NCI-H1694 (cell line): ENCODE data around the gene CD22.
"Not testable (repeated sequence)": the region's sequence is repeated elsewhere in the genome, so short reads cannot be mapped to it uniquely, and the experiment has no call there.

Experiments used
- DNase-seq: peaks from one replicate; lab custom pipeline; 2025; lab: John Stamatoyannopoulos, UW

The CD22 gene

DNA sequence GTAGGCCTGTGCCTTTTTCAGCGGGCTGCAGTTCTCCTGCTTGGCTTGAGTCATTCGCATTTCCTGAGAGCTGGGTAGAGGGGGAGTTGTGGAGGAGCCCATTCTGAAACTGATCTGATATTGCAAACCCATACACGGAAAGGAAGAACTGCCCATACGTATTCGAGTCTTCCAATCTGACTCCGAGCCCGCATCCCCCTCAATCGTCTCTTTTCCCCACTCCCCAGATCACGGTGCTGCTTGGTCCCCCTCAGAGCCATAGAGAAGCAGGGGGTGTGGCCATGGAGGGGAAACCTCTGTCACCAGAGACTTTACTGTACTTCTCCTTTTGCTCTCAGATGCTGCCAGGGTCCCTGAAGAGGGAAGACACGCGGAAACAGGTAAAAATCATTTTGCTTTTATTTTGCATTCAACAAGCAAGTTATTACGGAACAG is at the start of gene CD22:
Gene CD22, plus strand, starts transcription at position 337 of the 435 bp plus-strand sequence. CDS start 2,854 bp downstream, outside the sequence.
- DNase-seq, result no peak

DNA sequence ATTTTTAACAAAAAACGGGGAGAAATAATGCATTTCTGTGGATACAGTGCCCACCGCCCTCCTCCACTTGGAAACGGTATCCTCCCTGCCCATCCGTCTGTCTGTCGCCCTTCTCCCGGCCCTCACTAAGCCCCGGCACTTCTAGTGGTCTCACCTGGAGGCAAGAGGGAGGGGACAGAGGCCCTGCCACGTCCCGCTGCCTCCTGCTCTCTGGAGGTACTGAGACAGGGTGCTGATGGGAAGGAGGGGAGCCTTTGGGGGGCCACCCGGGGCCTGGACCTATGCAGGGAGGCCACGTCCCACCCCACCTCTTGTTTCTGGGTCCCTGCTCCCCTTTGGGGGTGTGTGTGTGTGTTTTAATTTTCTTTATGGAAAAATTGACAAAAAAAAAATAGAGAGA is 49.6 kb upstream of the CD22 start:
- DNase-seq, result no peak

DNA sequence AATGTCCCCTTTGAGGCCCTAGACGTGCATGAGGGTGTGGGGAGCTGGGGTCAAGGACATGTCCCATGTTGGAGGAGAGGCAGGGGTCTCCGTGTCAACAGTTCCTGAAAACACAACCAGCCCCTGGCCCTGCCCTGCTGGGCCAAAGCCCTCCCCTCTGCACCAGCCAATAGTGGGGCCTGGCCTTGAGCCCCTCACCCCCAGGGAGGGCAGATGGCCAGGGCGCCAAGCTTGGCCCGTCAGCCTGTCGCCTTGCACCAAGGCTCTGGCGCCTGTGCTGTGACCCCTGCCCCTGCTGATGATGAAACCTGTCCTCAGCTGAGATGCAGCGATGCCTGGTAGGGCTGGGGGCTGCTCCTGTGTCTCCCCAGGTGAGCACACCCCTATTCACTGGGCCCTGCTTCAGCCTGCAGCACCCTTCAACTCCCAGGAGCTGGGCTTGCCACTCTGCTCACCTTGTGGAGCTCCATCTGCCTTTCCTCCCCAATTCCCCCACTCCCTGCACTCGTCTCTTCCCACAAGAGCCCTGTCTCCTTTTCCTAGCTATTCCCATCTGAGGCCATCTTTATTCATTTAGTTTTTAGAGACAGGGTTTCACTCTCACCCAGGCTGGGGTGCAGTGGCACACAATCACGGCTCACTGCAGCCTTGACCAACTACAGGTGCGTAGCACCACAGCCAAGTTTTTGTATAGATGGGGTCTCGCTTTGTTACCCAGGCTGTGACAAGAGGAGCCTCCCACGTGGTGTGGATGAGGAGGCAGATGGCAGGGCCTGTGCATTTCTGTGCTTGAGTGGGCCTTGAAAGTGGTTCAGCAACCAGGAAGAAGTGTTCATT is 48.8 kb upstream of the CD22 start:
- DNase-seq, result no peak

GRCh38 chr19:35281303-35281702 is 47.7 kb upstream of the CD22 start:
- no peak for DNase-seq

DNA sequence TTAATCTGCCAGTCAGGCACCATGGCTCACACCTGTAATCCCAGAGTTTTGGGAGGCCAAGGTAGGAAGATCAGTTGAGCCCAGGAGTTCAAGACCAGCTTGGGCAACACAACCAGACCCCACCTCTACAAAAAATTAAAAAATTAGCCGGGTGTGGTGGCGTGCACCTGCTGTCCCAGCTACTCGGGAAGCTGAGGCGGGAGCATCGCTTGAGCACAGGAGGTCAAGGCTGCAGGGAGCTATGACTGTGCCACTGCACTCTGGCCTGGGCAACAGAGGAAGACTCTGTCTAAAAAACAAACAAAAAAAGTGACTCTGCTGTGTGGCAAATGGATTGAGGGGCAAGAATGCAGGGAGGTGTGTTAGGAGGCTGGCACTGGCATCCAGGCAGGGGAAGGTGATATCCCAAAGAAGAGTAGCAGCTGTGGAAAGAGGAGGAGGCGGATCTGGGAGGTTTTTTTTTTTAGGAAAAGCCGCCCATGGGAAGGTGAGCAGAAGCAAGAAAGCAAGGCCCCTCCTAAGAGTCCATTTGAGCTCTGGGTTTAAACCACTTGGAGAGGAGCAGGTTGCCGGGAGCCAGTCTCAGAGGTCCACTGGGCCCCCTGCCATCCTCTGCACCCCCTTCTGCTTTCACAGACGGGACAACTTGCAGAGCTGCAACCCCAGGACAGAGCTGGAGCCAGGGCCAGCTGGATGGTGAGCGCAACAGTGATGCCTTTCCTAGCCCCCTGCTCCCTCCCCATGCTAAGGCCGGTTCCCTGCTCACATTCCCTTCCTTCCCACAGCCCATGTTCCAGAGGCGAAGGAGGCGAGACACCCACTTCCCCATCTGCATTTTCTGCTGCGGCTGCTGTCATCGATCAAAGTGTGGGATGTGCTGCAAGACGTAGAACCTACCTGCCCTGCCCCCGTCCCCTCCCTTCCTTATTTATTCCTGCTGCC is 44.6 kb upstream of the CD22 start:
- no peak for DNase-seq

DNA sequence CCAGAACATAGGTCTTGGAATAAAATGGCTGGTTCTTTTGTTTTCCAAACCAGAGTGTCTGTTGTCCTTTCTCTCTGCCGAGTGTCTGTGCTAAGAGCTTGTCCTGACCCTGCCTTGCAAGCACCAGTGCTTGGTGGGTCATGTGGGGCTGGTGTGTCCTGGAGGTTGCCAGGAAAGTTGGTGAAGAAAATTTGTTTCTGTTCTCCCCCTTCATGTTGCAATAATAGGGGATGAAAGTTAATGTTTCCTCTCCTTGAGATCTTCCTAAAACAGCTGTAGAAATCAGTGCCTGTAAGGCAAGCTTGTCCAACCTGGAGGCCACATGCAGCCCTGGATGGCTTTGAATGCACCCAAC is 43.9 kb upstream of the CD22 start:
- no peak for DNase-seq

DNA sequence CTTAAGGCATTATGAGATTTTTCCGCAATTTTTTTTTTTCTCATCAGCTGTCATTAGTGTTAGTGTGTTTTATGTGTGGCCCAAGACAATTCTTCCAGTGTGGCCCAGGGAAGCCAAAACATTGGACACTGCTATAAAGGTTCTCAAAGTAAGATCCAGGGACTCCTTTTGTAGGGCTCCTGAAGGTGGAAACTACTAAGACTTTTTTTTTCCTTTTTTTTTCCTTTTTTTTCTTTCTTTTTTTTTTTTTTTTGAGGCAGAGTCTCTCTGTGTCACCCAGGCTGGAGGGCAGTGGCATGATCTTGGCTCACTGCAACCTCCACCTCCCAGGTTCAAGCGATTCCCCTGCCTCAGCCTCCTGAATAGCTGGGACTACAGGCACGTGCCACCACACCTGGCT is 43.5 kb upstream of the CD22 start:
- not testable (repeated sequence) for DNase-seq

DNA sequence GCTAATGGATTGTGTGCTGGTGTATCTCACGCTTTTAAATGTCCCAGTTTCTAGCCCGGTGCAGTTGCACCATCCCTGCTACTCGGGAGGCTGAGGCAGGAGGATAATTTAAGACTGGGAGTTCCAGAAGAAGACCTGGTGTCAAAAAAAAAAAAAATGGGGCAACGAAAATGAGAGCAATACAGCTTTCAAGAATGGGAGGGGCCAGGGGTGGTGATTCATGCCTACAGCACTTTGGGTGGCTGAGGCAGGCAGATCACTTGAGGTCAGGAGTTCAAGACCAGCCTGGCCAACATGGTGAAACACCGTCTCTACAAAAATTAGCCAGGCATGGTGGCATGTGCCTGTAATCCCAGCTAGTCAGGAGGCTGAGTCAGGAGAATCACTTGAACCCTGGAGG is 42.9 kb upstream of the CD22 start:
- not testable (repeated sequence) for DNase-seq

DNA sequence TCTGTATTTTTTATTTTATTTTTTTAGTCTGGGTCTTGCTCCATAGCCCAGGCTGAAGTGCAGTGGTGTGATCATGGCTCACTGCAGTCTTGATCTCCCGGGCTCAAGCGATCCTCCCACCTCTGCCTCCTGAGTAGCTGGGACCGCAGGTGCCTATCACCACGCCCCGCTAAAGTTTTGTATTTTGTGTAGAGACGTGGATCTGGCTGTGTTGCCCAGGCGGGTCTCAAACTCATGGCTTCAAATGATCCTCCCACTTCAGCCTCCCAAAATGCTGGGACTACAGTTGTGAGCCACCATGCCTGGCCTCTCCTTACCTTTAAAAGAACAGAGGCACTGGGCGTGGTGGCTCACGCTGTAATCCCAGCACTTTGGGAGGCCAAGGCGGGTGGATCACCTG is 41.3 kb upstream of the CD22 start:
- no peak for DNase-seq

DNA sequence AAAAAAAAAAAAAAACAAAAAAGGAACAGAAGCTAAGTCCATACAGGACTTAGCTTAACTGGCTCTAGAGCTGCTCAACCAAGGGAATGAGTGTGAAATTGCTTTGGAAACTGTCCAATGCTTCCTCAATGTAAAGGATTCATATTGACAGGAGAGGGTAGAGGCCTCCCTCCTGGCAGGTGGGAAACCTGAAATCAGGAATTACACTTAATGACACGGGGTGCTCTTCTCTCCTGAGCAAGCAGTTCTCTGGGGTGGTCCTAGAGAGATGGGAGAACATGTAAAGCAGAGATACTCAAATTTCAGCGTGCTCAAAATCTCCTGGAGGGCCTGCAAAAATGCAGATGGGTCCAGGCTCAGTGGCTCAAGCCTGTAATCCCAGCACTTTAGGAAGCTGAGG is 40.7 kb upstream of the CD22 start:
- DNase-seq, result no peak

GRCh38 chr19:35288906-35289305 is 40.1 kb upstream of the CD22 start:
- DNase-seq, result no peak

DNA sequence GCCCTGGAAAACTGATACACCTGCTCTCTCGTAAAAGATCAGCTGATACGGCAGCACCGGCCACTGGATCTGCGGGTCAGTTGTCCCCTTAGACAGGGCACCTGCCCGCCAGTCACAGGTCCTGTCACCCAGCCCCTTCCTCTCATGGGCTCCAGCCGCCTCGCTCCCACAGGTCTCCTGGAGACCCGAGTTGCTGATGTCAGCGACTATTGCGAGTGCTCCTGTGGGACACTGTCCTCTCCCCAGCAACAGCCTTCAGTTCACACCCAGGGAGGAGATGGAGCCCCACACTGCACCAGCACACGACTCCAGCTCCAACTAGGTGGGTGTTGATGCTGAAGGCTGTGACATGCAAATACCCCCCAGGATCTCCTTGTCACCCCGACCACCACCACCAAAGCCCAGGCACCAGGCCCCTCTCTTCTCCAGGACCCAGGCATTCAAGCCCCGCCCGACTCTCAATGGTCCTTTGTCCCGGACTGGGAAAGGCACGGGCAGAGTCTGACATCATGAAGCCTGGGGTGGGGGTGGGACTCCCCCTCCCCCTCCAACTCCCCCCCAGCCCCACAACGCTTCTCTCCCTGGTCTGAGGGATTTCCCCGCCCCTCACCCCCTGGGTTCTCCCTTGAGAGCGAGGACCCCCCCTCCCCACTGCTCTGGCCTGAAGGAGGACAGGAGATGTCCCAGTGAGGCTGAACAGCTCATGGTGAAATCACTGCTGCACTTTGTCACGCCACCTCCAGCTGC is 38.4 kb upstream of the CD22 start:
- DNase-seq, result no peak

- DNase-seq, result no peak
Observed at GRCh38 chr19:35291259-35291658, 37.7 kb upstream of the CD22 start.

- DNase-seq, result no peak
Observed at GRCh38 chr19:35291916-35292315, 37.1 kb upstream of the CD22 start, which contains the start of gene MAG. MAG (plus strand) TSS chr19:35292161; CDS start chr19:35295409, 3,248 bp downstream.

- no peak for DNase-seq
Observed at GRCh38 chr19:35292421-35293362, 36.3 kb upstream of the CD22 start.

GRCh38 chr19:35293363-35293739 is 35.6 kb upstream of the CD22 start:
- DNase-seq, result no peak

- DNase-seq, result no peak
Observed at GRCh38 chr19:35293808-35294207, 35.2 kb upstream of the CD22 start.

- no peak for DNase-seq
Observed at GRCh38 chr19:35294328-35294727, 34.7 kb upstream of the CD22 start.

DNA sequence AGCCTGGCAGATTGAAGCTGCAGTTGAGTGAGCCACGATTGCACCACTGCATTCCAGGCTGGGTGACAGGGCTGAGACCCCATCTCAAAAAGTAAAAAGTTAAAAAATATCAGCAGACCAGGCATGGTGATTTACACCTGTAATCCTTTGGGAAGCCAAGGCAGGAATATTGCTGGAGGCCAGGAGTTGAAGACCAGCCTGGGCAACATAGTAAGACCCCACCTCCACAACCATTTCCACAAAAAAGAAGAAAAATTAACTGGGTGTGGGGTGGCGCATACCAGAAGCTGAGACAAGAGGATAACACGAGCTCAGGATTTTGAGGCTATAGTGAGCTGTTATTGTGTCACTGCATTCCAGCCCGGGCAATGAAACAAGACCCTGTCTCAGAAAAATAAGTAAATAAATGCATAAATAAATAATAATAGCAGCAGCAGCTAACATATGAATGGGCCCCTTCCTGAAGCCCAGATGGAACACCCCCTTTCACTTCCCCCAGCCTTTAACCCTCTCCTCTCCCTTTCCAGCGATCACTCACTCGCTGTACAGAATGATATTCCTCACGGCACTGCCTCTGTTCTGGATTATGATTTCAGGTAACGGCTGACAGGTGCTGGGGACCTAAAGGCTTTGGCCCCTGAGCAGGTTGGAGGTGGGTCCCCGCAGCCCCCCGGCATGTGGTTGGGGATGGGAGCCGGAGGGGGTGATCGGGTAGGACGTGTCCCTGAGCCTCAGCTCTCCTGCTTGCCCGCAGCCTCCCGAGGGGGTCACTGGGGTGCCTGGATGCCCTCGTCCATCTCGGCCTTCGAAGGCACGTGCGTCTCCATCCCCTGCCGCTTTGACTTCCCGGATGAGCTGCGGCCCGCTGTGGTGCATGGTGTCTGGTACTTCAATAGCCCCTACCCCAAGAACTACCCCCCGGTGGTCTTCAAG is 33.9 kb upstream of the CD22 start:
- no peak for DNase-seq
